HepG2 (cell line): ENCODE measurements around the gene CLDN16. TPM values are rescaled to one million over a fixed set of nuclear protein-coding genes. Genes with fewer than 3 reads are reported as not detected.

ENCODE experiments used
- ATAC-seq: fragments of 200-7000 bp; cut with Tn5 transposase; 3 replicates; pipeline ENCODE4 v1.9.1; 2020; ENCODE audit warnings: mild to moderate bottlenecking, moderate library complexity
- BruUV-seq: library from RNA; stranded (reverse); fragments of 400-500 nt; replicated peaks from 2 replicates; lab custom pipeline; 2021; lab: Mats Ljungman, UMichigan
- CTCF ChIA-PET: fragments of 300-600 bp; formaldehyde crosslinking; extraction: SDS; loops from one replicate; lab custom pipeline; 2021; ENCODE audit warnings: low total read pairs, inconsistent platforms, low intra/inter-chr PET ratio; lab: Yijun Ruan, JAX
- POLR2A ChIA-PET: fragments of 350-600 bp; sonication (Branson Sonifier 250); formaldehyde crosslinking; loops from one replicate; lab custom pipeline; 2020; ENCODE audit warnings: antibody characterized with exemption, inconsistent platforms; lab: Yijun Ruan, JAX
- DNase-seq: peaks from one replicate; pipeline ENCODE4 v3.0.0-alpha.2; 2015; ENCODE audit warnings: low spot score
- FAIRE-seq: peaks from 3 replicates; lab custom pipeline; 2011; peaks lifted over from hg19 to GRCh38; lab: Jason Lieb, UNC
- H2AFZ ChIP-seq: one replicate; pipeline ENCODE4 v1.6.1; 2011; ENCODE audit warnings: low read length, inconsistent platforms
- H3K27ac ChIP-seq: fragments of 300-600 bp; 3 replicates; pipeline ENCODE4 v1.8.0; 2011; ENCODE audit warnings: mixed run types, mild to moderate bottlenecking, mixed read lengths, low read length, inconsistent platforms; ENCODE audit not compliant: insufficient read depth; ENCODE audit errors: extremely low read length
- H3K27me3 ChIP-seq, 2 experiments: fragments of 200-600 bp in 1 of 2; 2 replicates in 1 of 2; 3 replicates in 1 of 2; pipeline versions ENCODE4 v1.6.0 to v1.8.0; 2011; ENCODE audit warnings: low read length in 2 of 2, mild to moderate bottlenecking in 2 of 2, moderate library complexity in 2 of 2, inconsistent platforms in 1 of 2; ENCODE audit not compliant: insufficient read depth in 2 of 2, control insufficient read depth in 1 of 2
- H3K36me3 ChIP-seq, 2 experiments: fragments of 200-600 bp in 1 of 2; replicated peaks in 1 of 2; 2 replicates in 1 of 2; 3 replicates in 1 of 2; pipeline versions ENCODE4 v1.5.1 to v1.8.0; 2011; ENCODE audit warnings: low read length in 2 of 2, inconsistent platforms in 1 of 2; ENCODE audit not compliant: insufficient read depth in 2 of 2, control insufficient read depth in 1 of 2
- H3K4me1 ChIP-seq: 2 replicates; pipeline ENCODE4 v1.5.1; 2012; ENCODE audit warnings: low read length, inconsistent platforms; ENCODE audit not compliant: insufficient read depth
- H3K4me2 ChIP-seq: 2 replicates; pipeline ENCODE4 v1.6.0; 2011; ENCODE audit warnings: low read depth, low read length, inconsistent platforms
- H3K4me3 ChIP-seq, 3 experiments: fragments of 200-600 bp in 1 of 3; sonication (generic), shearing (Covaris generic) in 1 of 3; replicated peaks in 1 of 3; 2 replicates each; pipeline ENCODE4 v1.5.1; 2011 to 2016; ENCODE audit warnings: low read length in 3 of 3, inconsistent platforms in 2 of 3, low read depth in 2 of 3, mild to moderate bottlenecking in 2 of 3, control low read depth in 1 of 3, mixed read lengths in 1 of 3; ENCODE audit not compliant: insufficient read depth in 1 of 3
- H3K79me2 ChIP-seq: one replicate; pipeline ENCODE4 v1.6.1; 2011; ENCODE audit warnings: low read length, inconsistent platforms; ENCODE audit not compliant: insufficient read depth
- H3K9ac ChIP-seq: 2 replicates; pipeline ENCODE4 v1.6.0; 2011; ENCODE audit warnings: mild to moderate bottlenecking, low read depth, low read length, inconsistent platforms; ENCODE audit not compliant: insufficient read depth
- H3K9me3 ChIP-seq: 2 replicates; pipeline ENCODE4 v1.5.1; 2012; ENCODE audit warnings: mild to moderate bottlenecking, low read length
- H4K20me1 ChIP-seq: 2 replicates; pipeline ENCODE4 v1.6.0; 2011; ENCODE audit warnings: inconsistent platforms, mild to moderate bottlenecking, low read length, moderate library complexity; ENCODE audit not compliant: insufficient read depth
- ATF2 ChIP-seq: sonication (generic); formaldehyde crosslinking; IDR thresholded peaks from 2 replicates; pipeline ENCODE4 v1.4.0; 2020; ENCODE audit warnings: missing genetic modification reagents
- BATF2 ChIP-seq: sonication (generic); formaldehyde crosslinking; IDR thresholded peaks from 2 replicates; pipeline ENCODE4 v1.8.0; 2022; ENCODE audit warnings: mild to moderate bottlenecking, missing genetic modification reagents, moderate library complexity
- GABPA ChIP-seq, 2 experiments: IDR thresholded peaks; 2 replicates each; pipeline ENCODE4 v1.6.1; 2011 to 2016; ENCODE audit warnings: low read depth in 2 of 2, low read length in 1 of 2, missing biosample characterization in 1 of 2, missing genetic modification characterization in 1 of 2
- GPN1 ChIP-seq: sonication (generic); formaldehyde crosslinking; IDR thresholded peaks from 2 replicates; pipeline ENCODE4 v1.5.1; 2020; ENCODE audit warnings: missing genetic modification reagents, borderline replicate concordance
- JUND ChIP-seq: sonication (generic); formaldehyde crosslinking; IDR thresholded peaks from 2 replicates; pipeline ENCODE4 v1.8.0; 2022; ENCODE audit warnings: mild to moderate bottlenecking, missing genetic modification reagents
- TEAD3 ChIP-seq: optimal IDR thresholded peaks from 2 replicates; pipeline ENCODE3; 2016; ENCODE audit warnings: borderline replicate concordance
- ZBTB7A ChIP-seq: sonication (generic); formaldehyde crosslinking; IDR thresholded peaks from 2 replicates; pipeline ENCODE4 v1.8.0; 2022; ENCODE audit warnings: mild to moderate bottlenecking, missing genetic modification reagents
- ZNF362 ChIP-seq: sonication (generic); formaldehyde crosslinking; IDR thresholded peaks from 2 replicates; pipeline ENCODE4 v1.4.0; 2020; ENCODE audit warnings: missing genetic modification reagents, mild to moderate bottlenecking, borderline replicate concordance
- ZNF513 ChIP-seq: sonication (generic); formaldehyde crosslinking; conservative IDR thresholded peaks from 2 replicates; pipeline ENCODE4 v1.5.0; 2020; ENCODE audit warnings: missing genetic modification reagents
- WGBS: methylation state at CpG from one replicate; pipeline ENCODE4 v1.1.6; 2017; ENCODE audit warnings: low lambda C conversion rate; 5-methylcytosine and 5-hydroxymethylcytosine counted together
- in situ Hi-C: cut with HindIII; loops from 2 replicates; pipeline ENCODE4 v1.10.0; 2017; ENCODE audit warnings: low pct_unique_long_range_greater_than_20kb; ENCODE audit not compliant: extremely low pct_ligation_motif_present
- intact Hi-C: fragments of 100-400 bp; cut with micrococcal nuclease; formaldehyde crosslinking; loops from one replicate; pipeline ENCODE4 v1.10.0; 2022; ENCODE audit not compliant: unreplicated experiment
- polyA plus RNA-seq, 8 experiments: library from polyadenylated mRNA; depleted of rRNA in 3 of 8; stranded (reverse) in 7 of 8; unstranded in 1 of 8; fragments of >200 nt; fragmentation: Illumina TruSeq in 4 of 8; extraction: Trizol in 4 of 8; gene quantifications; 2 replicates each; pipeline versions ENCODE4 v1.2.1 to v1.2.3, GENCODE V29; 2011 to 2016; ENCODE audit warnings: low read depth in 4 of 8, missing spikeins in 1 of 8, mixed read lengths in 1 of 8; ENCODE audit not compliant: insufficient read depth in 1 of 8
- total RNA-seq, 5 experiments: library from RNA; depleted of rRNA; stranded (reverse); fragments of >200 nt; fragmentation: Illumina TruSeq; extraction: Trizol; gene quantifications; 2 replicates each; pipeline ENCODE4 v1.2.3, GENCODE V29; 2016; ENCODE audit warnings: low read depth in 1 of 5
- TF ChIP-seq, protein P1 (sequence below), 2 experiments: fragments of 450-650 bp in 1 of 2; sonication (generic) in 1 of 2; formaldehyde crosslinking in 1 of 2; IDR thresholded peaks; 2 replicates each; pipeline versions ENCODE4 v1.6.1 to v1.8.0; 2016 to 2022; ENCODE audit warnings: antibody characterized with exemption in 1 of 2, mild to moderate bottlenecking in 1 of 2, missing genetic modification reagents in 1 of 2

CLDN16 gene
- total and polyA plus RNA-seq, 2 of the 13 experiments (the other 11 are each of a cell fraction or from before 2014, with no cell fraction given) = 0.13 to 0.24 TPM

DNA sequence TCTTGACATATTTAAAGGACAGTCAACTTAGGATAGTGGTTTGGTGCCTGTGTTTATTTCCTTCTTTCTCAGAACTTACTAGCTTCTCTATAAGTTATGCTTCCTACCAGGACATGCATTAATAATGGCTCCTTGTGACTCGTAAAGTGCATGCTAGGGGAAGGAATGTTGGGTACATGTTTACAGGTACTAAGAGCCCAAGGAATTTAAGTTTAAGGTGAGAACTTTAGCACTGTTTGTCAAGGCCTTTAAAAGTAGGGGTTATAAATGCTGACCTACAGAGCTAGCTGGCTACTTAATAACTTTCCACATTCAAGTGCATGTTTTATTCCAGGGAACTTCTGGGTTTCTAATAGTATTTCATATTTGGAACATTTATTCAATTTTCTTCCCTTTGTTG, 61.8 kb downstream of the CLDN16 start, which contains the start of gene TMEM207:
TSS of gene TMEM207 (minus strand) at position 101 of the 400 bp plus-strand sequence. CDS start at position 9, 92 bp downstream.
- Histone ChIP-seq H3K4me3 (no peak within 1 kb of the TSS), H3K36me3 (no peaks in the 10 kb centered on the region), H3K79me2 (no peaks in the 10 kb centered on the region), H3K9ac (no peak within 1 kb of the TSS), H3K4me2 (no peak within 1 kb of the TSS), H3K9me3 (no peaks in the 10 kb centered on the region), H3K27ac (no peak within 1 kb of the TSS), H4K20me1 (no peaks in the 10 kb centered on the region), H3K27me3 (no peaks in the 10 kb centered on the region), H2AFZ (no peak within 1 kb of the TSS), H3K4me1 (peaks cover 19% of the 10 kb centered on the region)
- ChIA-PET POLR2A (no interaction called here), CTCF (no interaction called here)
- intact Hi-C loops (no loop called here), in situ Hi-C loops (no loop called here)
- ATAC-seq (no peak), FAIRE-seq (no peak), DNase-seq (no peak)
- BruUV-seq = no TSS peak
- 0% methylated on average over 1 of the region's 1 CpG for WGBS
- TF ChIP-seq ATF2 (CRISPR knock-in tag) (no peak), TEAD3 (no peak), ZNF362 (CRISPR knock-in tag) (no peak), GPN1 (CRISPR knock-in tag) (no peak), BATF2 (CRISPR knock-in tag) (no peak), GABPA (IDR thresholded peaks at IDR 0.05; ENCODE audit: low read depth, low read length) (no peak), GABPA (CRISPR knock-in tag; IDR thresholded peaks at IDR 0.05; ENCODE audit: low read depth) (no peak), ZNF513 (CRISPR knock-in tag) (no peak), JUND (no peak), ZBTB7A (CRISPR knock-in tag) (no peak)
- TF ChIP-seq, protein P1, sequence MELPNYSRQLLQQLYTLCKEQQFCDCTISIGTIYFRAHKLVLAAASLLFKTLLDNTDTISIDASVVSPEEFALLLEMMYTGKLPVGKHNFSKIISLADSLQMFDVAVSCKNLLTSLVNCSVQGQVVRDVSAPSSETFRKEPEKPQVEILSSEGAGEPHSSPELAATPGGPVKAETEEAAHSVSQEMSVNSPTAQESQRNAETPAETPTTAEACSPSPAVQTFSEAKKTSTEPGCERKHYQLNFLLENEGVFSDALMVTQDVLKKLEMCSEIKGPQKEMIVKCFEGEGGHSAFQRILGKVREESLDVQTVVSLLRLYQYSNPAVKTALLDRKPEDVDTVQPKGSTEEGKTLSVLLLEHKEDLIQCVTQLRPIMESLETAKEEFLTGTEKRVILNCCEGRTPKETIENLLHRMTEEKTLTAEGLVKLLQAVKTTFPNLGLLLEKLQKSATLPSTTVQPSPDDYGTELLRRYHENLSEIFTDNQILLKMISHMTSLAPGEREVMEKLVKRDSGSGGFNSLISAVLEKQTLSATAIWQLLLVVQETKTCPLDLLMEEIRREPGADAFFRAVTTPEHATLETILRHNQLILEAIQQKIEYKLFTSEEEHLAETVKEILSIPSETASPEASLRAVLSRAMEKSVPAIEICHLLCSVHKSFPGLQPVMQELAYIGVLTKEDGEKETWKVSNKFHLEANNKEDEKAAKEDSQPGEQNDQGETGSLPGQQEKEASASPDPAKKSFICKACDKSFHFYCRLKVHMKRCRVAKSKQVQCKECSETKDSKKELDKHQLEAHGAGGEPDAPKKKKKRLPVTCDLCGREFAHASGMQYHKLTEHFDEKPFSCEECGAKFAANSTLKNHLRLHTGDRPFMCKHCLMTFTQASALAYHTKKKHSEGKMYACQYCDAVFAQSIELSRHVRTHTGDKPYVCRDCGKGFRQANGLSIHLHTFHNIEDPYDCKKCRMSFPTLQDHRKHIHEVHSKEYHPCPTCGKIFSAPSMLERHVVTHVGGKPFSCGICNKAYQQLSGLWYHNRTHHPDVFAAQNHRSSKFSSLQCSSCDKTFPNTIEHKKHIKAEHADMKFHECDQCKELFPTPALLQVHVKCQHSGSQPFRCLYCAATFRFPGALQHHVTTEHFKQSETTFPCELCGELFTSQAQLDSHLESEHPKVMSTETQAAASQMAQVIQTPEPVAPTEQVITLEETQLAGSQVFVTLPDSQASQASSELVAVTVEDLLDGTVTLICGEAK (IDR thresholded peaks at IDR 0.05) = no peak
- TF ChIP-seq, protein P1 (CRISPR knock-in tag; IDR thresholded peaks at IDR 0.05) = no peak
